ENCODE data around the gene TBCD.
"Not testable (repeated sequence)": the region's sequence is repeated elsewhere in the genome, so short reads cannot be mapped to it uniquely, and the experiment has no call there.

The TBCD gene

GRCh38 chr17:82978765-82979349, 227.0 kb downstream of the TBCD start:
- DNase-seq, result peak; percentile 29

- no peak for DNase-seq
These were observed 227.9 kb downstream of the TBCD start for GRCh38 chr17:82979718-82980117.

GRCh38 chr17:82980632-82981031, 228.8 kb downstream of the TBCD start:
- no peak for DNase-seq

GRCh38 chr17:82981141-82981730, 229.4 kb downstream of the TBCD start:
- DNase-seq, result no peak

- DNase-seq, result no peak
These were observed 231.8 kb downstream of the TBCD start for GRCh38 chr17:82983510-82984248.

GRCh38 chr17:82984249-82984617, 232.4 kb downstream of the TBCD start:
- DNase-seq, result not testable (repeated sequence)

- no peak for DNase-seq
These were observed 233.0 kb downstream of the TBCD start for GRCh38 chr17:82984751-82985427.

- no peak for DNase-seq
These were observed 233.6 kb downstream of the TBCD start for GRCh38 chr17:82985428-82985805.

- peak; percentile 62 for DNase-seq
These were observed 234.1 kb downstream of the TBCD start for GRCh38 chr17:82985973-82986372.

- DNase-seq, result not testable (repeated sequence)
These were observed 237.2 kb downstream of the TBCD start for GRCh38 chr17:82989051-82989450.

- no peak for DNase-seq
These were observed 238.0 kb downstream of the TBCD start for GRCh38 chr17:82989881-82990280.

GRCh38 chr17:82993005-82993404, 241.1 kb downstream of the TBCD start:
- DNase-seq, result no peak

All from CD4-positive, alpha-beta T cell treated with Interleukin-4 for 4 hours (primary cell).